Measurements from ENCODE around the gene MCM5. TPM values are rescaled to one million over a fixed set of nuclear protein-coding genes. Genes with fewer than 3 reads are reported as not detected.

MCM5 gene
- total and polyA plus RNA-seq, 2 experiments from 2014 or later = 288 to 325 TPM

- no peak for TF ChIP-seq ZNF462 (CRISPR knock-in tag; IDR thresholded peaks at IDR 0.05)
- TF ChIP-seq, protein P1, sequence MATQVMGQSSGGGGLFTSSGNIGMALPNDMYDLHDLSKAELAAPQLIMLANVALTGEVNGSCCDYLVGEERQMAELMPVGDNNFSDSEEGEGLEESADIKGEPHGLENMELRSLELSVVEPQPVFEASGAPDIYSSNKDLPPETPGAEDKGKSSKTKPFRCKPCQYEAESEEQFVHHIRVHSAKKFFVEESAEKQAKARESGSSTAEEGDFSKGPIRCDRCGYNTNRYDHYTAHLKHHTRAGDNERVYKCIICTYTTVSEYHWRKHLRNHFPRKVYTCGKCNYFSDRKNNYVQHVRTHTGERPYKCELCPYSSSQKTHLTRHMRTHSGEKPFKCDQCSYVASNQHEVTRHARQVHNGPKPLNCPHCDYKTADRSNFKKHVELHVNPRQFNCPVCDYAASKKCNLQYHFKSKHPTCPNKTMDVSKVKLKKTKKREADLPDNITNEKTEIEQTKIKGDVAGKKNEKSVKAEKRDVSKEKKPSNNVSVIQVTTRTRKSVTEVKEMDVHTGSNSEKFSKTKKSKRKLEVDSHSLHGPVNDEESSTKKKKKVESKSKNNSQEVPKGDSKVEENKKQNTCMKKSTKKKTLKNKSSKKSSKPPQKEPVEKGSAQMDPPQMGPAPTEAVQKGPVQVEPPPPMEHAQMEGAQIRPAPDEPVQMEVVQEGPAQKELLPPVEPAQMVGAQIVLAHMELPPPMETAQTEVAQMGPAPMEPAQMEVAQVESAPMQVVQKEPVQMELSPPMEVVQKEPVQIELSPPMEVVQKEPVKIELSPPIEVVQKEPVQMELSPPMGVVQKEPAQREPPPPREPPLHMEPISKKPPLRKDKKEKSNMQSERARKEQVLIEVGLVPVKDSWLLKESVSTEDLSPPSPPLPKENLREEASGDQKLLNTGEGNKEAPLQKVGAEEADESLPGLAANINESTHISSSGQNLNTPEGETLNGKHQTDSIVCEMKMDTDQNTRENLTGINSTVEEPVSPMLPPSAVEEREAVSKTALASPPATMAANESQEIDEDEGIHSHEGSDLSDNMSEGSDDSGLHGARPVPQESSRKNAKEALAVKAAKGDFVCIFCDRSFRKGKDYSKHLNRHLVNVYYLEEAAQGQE (IDR thresholded peaks at IDR 0.05; ENCODE audit: unreplicated experiment) = no peak
- TF ChIP-seq JUNB (IDR thresholded peaks at IDR 0.05; ENCODE audit: unreplicated experiment) = no peak
- no peak for TF ChIP-seq EZH2phosphoT487 (IDR thresholded peaks at IDR 0.05; ENCODE audit: unreplicated experiment)
- no peak for TF ChIP-seq ZNF114 (CRISPR knock-in tag; IDR thresholded peaks at IDR 0.05)
- no peak for TF ChIP-seq CREB1 (CRISPR knock-in tag; IDR thresholded peaks at IDR 0.05; ENCODE audit: low read depth)
Measured at GRCh38 chr22:35417606-35418005, 17.7 kb downstream of the MCM5 start (continued).

DNA sequence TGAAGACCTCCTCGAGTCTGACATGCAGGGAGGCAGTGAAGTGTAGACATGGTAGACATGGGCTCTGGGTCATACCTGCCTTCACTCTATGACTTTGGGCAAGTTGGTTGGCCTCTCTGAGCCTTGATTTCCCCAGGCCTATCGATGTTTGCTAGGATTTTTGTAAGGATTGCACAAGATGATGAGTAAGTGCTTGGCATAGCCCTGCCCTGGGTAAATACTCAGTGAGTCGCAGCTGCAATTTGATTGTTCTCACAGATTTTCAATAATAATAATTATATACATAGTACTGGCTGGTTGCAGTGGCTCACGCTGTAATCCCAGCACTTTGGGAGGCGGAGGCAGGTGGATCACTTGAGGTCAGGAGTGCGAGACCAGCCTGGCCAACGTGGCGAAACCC, 18.1 kb downstream of the MCM5 start:
- H3K27ac Mint-ChIP-seq = no peak overlapping the region
- no peaks in the 10 kb centered on the region for H3K9me3 Mint-ChIP-seq
- peaks cover 99% of the 10 kb centered on the region for H3K36me3 Mint-ChIP-seq (ENCODE audit: low read depth)
- H3K27me3 Mint-ChIP-seq (ENCODE audit: insufficient read depth, low read depth, poor library complexity) = peaks cover 15% of the 10 kb centered on the region
- no peak for ATAC-seq
- Histone ChIP-seq H3K4me1 (ENCODE audit: insufficient read depth) (no peaks in the 10 kb centered on the region), H3K4me3 (no peak overlapping the region), H4K20me1 (replicated peaks; ENCODE audit: insufficient read depth) (peaks cover 15% of the 10 kb centered on the region), H3K36me3 (ENCODE audit: insufficient read depth) (peaks cover 86% of the 10 kb centered on the region), H3K4me2 (no peak overlapping the region), H3F3A (replicated peaks; ENCODE audit: low read depth) (peaks cover 30% of the 10 kb centered on the region; the same call in 1 of the 2 replicates), H3K27ac (ENCODE audit: low read depth) (no peak overlapping the region), H3K79me2 (replicated peaks; ENCODE audit: insufficient read depth) (peaks cover 6% of the 10 kb centered on the region; the same call in 1 of the 2 replicates), H3K9me2 (ENCODE audit: insufficient read depth) (no peaks in the 10 kb centered on the region), H3K27me3 (ENCODE audit: insufficient read depth) (no peaks in the 10 kb centered on the region), H2AFZ (no peak overlapping the region)
- H3K4me3 Mint-ChIP-seq = no peak overlapping the region
- DNase-seq (ENCODE audit: low spot score) = no peak
- peaks cover 12% of the 10 kb centered on the region for H3K4me1 Mint-ChIP-seq
- no peak for TF ChIP-seq EZH2 (IDR thresholded peaks at IDR 0.05; ENCODE audit: low read depth, unreplicated experiment)
- TF ChIP-seq EZH2phosphoT487 (IDR thresholded peaks at IDR 0.05; ENCODE audit: unreplicated experiment) = no peak
- TF ChIP-seq, protein P1 (IDR thresholded peaks at IDR 0.05; ENCODE audit: unreplicated experiment) = no peak
- no peak for TF ChIP-seq CTCF (conservative IDR thresholded peaks at IDR 0.05; ENCODE audit: low read depth in 2 of 2)

All from GM23338 (cell line).